WTC11 (cell line): ENCODE data around the gene PHLPP1. TPM values are rescaled to one million over a fixed set of nuclear protein-coding genes. Genes with fewer than 3 reads are reported as not detected.

Experiments
- ATAC-seq: fragments of 200-7000 bp; cut with Tn5 transposase; 2 replicates; pipeline ENCODE4 v1.10.0; 2021; ENCODE audit warnings: mild to moderate bottlenecking, moderate library complexity
- CTCF ChIA-PET: fragments of 300-600 bp; sonication (Branson Sonifier 250); formaldehyde crosslinking; loops from one replicate; lab custom pipeline; 2021; ENCODE audit warnings: antibody characterized with exemption; lab: Charles Lee
- POLR2A ChIA-PET: fragments of 350-600 bp; sonication (Branson Sonifier 250); formaldehyde crosslinking; loops from one replicate; lab custom pipeline; 2021; ENCODE audit warnings: antibody characterized with exemption; lab: Charles Lee
- DNase-seq: peaks from one replicate; pipeline ENCODE4 v3.0.0; 2021; ENCODE audit warnings: low spot score
- H3K27ac Mint-ChIP-seq: 2 replicates; pipeline ENCODE4 v1.8.0; 2021; ENCODE audit warnings: mixed read lengths
- H3K27me3 Mint-ChIP-seq: 2 replicates; pipeline ENCODE4 v1.8.0; 2021; ENCODE audit warnings: low read depth, mild to moderate bottlenecking, moderate library complexity, mixed read lengths
- H3K36me3 Mint-ChIP-seq: 2 replicates; pipeline ENCODE4 v1.8.0; 2021; ENCODE audit warnings: mixed read lengths
- H3K4me1 Mint-ChIP-seq: 2 replicates; pipeline ENCODE4 v1.8.0; 2022; ENCODE audit warnings: mixed read lengths
- H3K4me3 Mint-ChIP-seq: 2 replicates; pipeline ENCODE4 v1.8.0; 2021; ENCODE audit warnings: mild to moderate bottlenecking, moderate library complexity, mixed read lengths
- H3K9me3 Mint-ChIP-seq: 2 replicates; pipeline ENCODE4 v1.8.0; 2021; ENCODE audit warnings: mixed read lengths
- CBFB ChIP-seq: sonication (generic); formaldehyde crosslinking; IDR thresholded peaks from 2 replicates; pipeline ENCODE4 v1.8.1; 2022; ENCODE audit warnings: mild to moderate bottlenecking, low read depth, missing genetic modification reagents
- ESRRA ChIP-seq: sonication (generic); formaldehyde crosslinking; IDR thresholded peaks from 2 replicates; pipeline ENCODE4 v1.8.1; 2022; ENCODE audit warnings: mild to moderate bottlenecking, missing genetic modification reagents, borderline replicate concordance
- ETV6 ChIP-seq: sonication (generic); formaldehyde crosslinking; IDR thresholded peaks from 2 replicates; pipeline ENCODE4 v1.8.1; 2022; ENCODE audit warnings: mild to moderate bottlenecking, missing genetic modification reagents
- JAZF1 ChIP-seq: fragments of 250-450 bp; sonication (Bioruptor Pico); IDR thresholded peaks from 2 replicates; pipeline ENCODE4 v1.9.0; 2021; ENCODE audit warnings: moderate library complexity, mild to moderate bottlenecking, inconsistent platforms
- NFATC4 ChIP-seq: fragments of 250-450 bp; sonication (Bioruptor Pico); IDR thresholded peaks from 2 replicates; pipeline ENCODE4 v1.9.0; 2021; ENCODE audit warnings: mild to moderate bottlenecking
- NFYB ChIP-seq: sonication (generic); formaldehyde crosslinking; conservative IDR thresholded peaks from 2 replicates; pipeline ENCODE4 v1.8.0; 2022; ENCODE audit warnings: low read depth, missing genetic modification reagents
- TP53 ChIP-seq: sonication (generic); formaldehyde crosslinking; IDR thresholded peaks from 2 replicates; pipeline ENCODE4 v1.8.1; 2023; ENCODE audit warnings: mild to moderate bottlenecking, missing genetic modification reagents
- ZBTB21 ChIP-seq: sonication (generic); formaldehyde crosslinking; IDR thresholded peaks from 2 replicates; pipeline ENCODE4 v1.8.1; 2023; ENCODE audit warnings: mild to moderate bottlenecking, missing genetic modification reagents, borderline replicate concordance
- ZNF121 ChIP-seq: sonication (generic); formaldehyde crosslinking; IDR thresholded peaks from 2 replicates; pipeline ENCODE4 v1.8.0; 2023; ENCODE audit warnings: missing genetic modification reagents
- ZNF138 ChIP-seq: sonication (generic); formaldehyde crosslinking; conservative IDR thresholded peaks from 2 replicates; pipeline ENCODE4 v1.8.1; 2022; ENCODE audit warnings: mild to moderate bottlenecking, moderate library complexity, missing genetic modification reagents
- total RNA-seq: library from RNA; stranded (reverse); gene quantifications from 3 replicates; pipeline ENCODE4 v1.2.3, GENCODE V29; 2021
- TF ChIP-seq, protein P1 (sequence below): sonication (generic); formaldehyde crosslinking; IDR thresholded peaks from 2 replicates; pipeline ENCODE4 v1.8.1; 2023; ENCODE audit warnings: mild to moderate bottlenecking, missing genetic modification reagents, borderline replicate concordance
- TF ChIP-seq, protein P2 (sequence below): sonication (generic); formaldehyde crosslinking; IDR thresholded peaks from 2 replicates; pipeline ENCODE4 v1.8.1; 2023; ENCODE audit warnings: mild to moderate bottlenecking, missing genetic modification reagents
- TF ChIP-seq, protein P3 (sequence below): sonication (generic); formaldehyde crosslinking; IDR thresholded peaks from 2 replicates; pipeline ENCODE4 v1.8.1; 2023; ENCODE audit warnings: mild to moderate bottlenecking, moderate library complexity, missing genetic modification reagents
- TF ChIP-seq, protein P4 (sequence below): fragments of 250-450 bp; sonication (Bioruptor Pico); IDR thresholded peaks from 2 replicates; pipeline ENCODE4 v2.1.2; 2022; ENCODE audit warnings: mild to moderate bottlenecking, moderate library complexity
- TF ChIP-seq, protein P5 (sequence below): fragments of 250-450 bp; sonication (Bioruptor Pico); IDR thresholded peaks from 2 replicates; pipeline ENCODE4 v1.9.0; 2021; ENCODE audit warnings: mild to moderate bottlenecking, borderline replicate concordance
- TF ChIP-seq, protein P6 (sequence below): sonication (generic); formaldehyde crosslinking; IDR thresholded peaks from 2 replicates; pipeline ENCODE4 v1.8.1; 2022; ENCODE audit warnings: low read depth, mild to moderate bottlenecking, moderate library complexity, missing genetic modification reagents, borderline replicate concordance
- TF ChIP-seq, protein P7 (sequence below): sonication (generic); formaldehyde crosslinking; IDR thresholded peaks from 2 replicates; pipeline ENCODE4 v1.8.1; 2022; ENCODE audit warnings: low read depth, missing genetic modification reagents, borderline replicate concordance
- TF ChIP-seq, protein P8 (sequence below): sonication (generic); formaldehyde crosslinking; IDR thresholded peaks from 2 replicates; pipeline ENCODE4 v1.8.0; 2022; ENCODE audit warnings: mild to moderate bottlenecking, missing genetic modification reagents

The PHLPP1 gene
- total RNA-seq, 1 experiment from 2014 or later, result 52.0 TPM

DNA sequence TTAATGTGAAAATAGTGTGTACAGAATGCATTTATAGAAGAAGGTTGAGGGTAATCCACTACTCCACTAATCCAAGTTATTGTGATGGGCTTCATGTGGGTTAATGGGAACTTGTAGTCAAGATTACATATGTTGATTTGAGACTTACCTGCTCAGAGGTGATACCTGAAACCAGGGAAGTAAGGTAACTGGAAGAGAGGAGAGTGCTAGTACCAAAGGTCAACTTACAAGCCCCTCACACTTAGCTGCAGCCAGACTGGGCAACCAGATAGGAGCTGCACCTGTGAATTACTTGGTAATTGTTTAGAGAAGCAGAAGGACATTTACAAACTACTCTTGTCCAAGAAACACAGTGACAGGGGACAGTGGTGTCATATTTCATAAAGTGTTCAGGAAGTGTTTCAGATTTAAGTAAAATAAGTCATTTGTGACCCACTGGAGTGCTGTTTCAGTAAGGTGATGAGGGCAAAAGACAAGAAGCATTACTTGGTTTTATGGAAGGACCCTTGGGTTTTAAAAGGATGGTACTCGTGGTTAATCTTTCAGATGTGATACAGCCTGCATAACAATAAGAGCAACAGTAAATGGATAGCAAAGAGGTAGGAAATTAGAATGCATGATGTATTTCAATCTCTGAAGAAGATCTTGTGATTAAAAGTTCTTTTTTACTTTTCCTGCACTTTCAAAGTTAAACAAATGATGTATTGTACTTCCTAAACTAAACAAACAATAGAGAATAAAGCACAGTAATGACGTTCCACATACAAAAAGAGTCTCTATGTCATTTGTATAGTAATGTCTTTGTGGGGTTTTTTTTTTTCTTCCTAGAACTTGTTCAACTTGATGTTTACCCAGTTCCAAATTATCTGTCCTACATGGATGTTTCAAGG lies 189.3 kb downstream of the PHLPP1 start (continued):
- TF ChIP-seq, protein P1, sequence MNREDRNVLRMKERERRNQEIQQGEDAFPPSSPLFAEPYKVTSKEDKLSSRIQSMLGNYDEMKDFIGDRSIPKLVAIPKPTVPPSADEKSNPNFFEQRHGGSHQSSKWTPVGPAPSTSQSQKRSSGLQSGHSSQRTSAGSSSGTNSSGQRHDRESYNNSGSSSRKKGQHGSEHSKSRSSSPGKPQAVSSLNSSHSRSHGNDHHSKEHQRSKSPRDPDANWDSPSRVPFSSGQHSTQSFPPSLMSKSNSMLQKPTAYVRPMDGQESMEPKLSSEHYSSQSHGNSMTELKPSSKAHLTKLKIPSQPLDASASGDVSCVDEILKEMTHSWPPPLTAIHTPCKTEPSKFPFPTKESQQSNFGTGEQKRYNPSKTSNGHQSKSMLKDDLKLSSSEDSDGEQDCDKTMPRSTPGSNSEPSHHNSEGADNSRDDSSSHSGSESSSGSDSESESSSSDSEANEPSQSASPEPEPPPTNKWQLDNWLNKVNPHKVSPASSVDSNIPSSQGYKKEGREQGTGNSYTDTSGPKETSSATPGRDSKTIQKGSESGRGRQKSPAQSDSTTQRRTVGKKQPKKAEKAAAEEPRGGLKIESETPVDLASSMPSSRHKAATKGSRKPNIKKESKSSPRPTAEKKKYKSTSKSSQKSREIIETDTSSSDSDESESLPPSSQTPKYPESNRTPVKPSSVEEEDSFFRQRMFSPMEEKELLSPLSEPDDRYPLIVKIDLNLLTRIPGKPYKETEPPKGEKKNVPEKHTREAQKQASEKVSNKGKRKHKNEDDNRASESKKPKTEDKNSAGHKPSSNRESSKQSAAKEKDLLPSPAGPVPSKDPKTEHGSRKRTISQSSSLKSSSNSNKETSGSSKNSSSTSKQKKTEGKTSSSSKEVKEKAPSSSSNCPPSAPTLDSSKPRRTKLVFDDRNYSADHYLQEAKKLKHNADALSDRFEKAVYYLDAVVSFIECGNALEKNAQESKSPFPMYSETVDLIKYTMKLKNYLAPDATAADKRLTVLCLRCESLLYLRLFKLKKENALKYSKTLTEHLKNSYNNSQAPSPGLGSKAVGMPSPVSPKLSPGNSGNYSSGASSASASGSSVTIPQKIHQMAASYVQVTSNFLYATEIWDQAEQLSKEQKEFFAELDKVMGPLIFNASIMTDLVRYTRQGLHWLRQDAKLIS (CRISPR knock-in tag), result no peak
- TF ChIP-seq, protein P2, sequence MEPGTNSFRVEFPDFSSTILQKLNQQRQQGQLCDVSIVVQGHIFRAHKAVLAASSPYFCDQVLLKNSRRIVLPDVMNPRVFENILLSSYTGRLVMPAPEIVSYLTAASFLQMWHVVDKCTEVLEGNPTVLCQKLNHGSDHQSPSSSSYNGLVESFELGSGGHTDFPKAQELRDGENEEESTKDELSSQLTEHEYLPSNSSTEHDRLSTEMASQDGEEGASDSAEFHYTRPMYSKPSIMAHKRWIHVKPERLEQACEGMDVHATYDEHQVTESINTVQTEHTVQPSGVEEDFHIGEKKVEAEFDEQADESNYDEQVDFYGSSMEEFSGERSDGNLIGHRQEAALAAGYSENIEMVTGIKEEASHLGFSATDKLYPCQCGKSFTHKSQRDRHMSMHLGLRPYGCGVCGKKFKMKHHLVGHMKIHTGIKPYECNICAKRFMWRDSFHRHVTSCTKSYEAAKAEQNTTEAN (CRISPR knock-in tag), result no peak
- TF ChIP-seq CBFB (CRISPR knock-in tag) (no peak), JAZF1 (CRISPR knock-in tag) (no peak)
- TF ChIP-seq, protein P3, sequence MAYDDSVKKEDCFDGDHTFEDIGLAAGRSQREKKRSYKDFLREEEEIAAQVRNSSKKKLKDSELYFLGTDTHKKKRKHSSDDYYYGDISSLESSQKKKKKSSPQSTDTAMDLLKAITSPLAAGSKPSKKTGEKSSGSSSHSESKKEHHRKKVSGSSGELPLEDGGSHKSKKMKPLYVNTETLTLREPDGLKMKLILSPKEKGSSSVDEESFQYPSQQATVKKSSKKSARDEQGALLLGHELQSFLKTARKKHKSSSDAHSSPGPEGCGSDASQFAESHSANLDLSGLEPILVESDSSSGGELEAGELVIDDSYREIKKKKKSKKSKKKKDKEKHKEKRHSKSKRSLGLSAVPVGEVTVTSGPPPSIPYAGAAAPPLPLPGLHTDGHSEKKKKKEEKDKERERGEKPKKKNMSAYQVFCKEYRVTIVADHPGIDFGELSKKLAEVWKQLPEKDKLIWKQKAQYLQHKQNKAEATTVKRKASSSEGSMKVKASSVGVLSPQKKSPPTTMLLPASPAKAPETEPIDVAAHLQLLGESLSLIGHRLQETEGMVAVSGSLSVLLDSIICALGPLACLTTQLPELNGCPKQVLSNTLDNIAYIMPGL (CRISPR knock-in tag), result no peak
- TF ChIP-seq, all 79 proteins: peak for 0

DNA sequence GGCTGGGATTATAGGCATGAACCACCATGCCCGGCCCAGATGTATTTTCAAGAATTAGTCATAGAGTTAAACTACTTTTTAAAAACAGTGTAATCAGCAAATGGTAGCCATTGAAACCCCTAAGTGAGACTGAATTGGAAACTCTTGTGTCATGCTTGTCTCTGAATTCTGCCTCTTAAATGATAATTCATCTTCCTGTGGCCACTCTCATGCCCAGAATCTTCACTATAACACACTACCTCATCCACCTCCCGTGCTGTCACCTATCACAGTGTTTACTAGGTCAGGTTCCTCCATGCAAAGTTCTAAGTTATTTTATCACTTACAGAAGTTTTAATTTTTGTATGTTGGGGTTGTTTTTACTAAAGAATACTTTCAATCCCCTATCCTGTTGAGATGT lies 197.5 kb downstream of the PHLPP1 start:
- ATAC-seq (no peak), DNase-seq (no peak)
- Mint-ChIP-seq H3K4me3 (no peak overlapping the region), H3K27ac (peak overlapping the region; percentile 47; the same call in 1 of the 2 replicates), H3K27me3 (no peaks in the 10 kb centered on the region), H3K9me3 (no peaks in the 10 kb centered on the region), H3K36me3 (peaks cover 26% of the 10 kb centered on the region), H3K4me1 (no peaks in the 10 kb centered on the region)
- ChIA-PET POLR2A (no interaction called here), CTCF (no interaction called here)
- TF ChIP-seq NFATC4 (CRISPR knock-in tag) (no peak), ZNF121 (no peak), TP53 (CRISPR knock-in tag) (no peak), NFYB (CRISPR knock-in tag) (no peak), ZBTB21 (no peak), ESRRA (CRISPR knock-in tag) (no peak), CBFB (CRISPR knock-in tag) (no peak), ETV6 (CRISPR knock-in tag) (no peak), ZNF138 (no peak)
- TF ChIP-seq, protein P4, sequence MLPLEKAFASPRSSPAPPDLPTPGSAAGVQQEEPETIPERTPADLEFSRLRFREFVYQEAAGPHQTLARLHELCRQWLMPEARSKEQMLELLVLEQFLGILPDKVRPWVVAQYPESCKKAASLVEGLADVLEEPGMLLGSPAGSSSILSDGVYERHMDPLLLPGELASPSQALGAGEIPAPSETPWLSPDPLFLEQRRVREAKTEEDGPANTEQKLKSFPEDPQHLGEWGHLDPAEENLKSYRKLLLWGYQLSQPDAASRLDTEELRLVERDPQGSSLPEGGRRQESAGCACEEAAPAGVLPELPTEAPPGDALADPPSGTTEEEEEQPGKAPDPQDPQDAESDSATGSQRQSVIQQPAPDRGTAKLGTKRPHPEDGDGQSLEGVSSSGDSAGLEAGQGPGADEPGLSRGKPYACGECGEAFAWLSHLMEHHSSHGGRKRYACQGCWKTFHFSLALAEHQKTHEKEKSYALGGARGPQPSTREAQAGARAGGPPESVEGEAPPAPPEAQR (CRISPR knock-in tag), result no peak
- TF ChIP-seq, protein P5, sequence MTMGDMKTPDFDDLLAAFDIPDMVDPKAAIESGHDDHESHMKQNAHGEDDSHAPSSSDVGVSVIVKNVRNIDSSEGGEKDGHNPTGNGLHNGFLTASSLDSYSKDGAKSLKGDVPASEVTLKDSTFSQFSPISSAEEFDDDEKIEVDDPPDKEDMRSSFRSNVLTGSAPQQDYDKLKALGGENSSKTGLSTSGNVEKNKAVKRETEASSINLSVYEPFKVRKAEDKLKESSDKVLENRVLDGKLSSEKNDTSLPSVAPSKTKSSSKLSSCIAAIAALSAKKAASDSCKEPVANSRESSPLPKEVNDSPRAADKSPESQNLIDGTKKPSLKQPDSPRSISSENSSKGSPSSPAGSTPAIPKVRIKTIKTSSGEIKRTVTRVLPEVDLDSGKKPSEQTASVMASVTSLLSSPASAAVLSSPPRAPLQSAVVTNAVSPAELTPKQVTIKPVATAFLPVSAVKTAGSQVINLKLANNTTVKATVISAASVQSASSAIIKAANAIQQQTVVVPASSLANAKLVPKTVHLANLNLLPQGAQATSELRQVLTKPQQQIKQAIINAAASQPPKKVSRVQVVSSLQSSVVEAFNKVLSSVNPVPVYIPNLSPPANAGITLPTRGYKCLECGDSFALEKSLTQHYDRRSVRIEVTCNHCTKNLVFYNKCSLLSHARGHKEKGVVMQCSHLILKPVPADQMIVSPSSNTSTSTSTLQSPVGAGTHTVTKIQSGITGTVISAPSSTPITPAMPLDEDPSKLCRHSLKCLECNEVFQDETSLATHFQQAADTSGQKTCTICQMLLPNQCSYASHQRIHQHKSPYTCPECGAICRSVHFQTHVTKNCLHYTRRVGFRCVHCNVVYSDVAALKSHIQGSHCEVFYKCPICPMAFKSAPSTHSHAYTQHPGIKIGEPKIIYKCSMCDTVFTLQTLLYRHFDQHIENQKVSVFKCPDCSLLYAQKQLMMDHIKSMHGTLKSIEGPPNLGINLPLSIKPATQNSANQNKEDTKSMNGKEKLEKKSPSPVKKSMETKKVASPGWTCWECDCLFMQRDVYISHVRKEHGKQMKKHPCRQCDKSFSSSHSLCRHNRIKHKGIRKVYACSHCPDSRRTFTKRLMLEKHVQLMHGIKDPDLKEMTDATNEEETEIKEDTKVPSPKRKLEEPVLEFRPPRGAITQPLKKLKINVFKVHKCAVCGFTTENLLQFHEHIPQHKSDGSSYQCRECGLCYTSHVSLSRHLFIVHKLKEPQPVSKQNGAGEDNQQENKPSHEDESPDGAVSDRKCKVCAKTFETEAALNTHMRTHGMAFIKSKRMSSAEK (CRISPR knock-in tag), result no peak
- TF ChIP-seq, protein P6, sequence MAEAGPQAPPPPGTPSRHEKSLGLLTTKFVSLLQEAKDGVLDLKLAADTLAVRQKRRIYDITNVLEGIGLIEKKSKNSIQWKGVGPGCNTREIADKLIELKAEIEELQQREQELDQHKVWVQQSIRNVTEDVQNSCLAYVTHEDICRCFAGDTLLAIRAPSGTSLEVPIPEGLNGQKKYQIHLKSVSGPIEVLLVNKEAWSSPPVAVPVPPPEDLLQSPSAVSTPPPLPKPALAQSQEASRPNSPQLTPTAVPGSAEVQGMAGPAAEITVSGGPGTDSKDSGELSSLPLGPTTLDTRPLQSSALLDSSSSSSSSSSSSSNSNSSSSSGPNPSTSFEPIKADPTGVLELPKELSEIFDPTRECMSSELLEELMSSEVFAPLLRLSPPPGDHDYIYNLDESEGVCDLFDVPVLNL (CRISPR knock-in tag), result no peak
- TF ChIP-seq, protein P7, sequence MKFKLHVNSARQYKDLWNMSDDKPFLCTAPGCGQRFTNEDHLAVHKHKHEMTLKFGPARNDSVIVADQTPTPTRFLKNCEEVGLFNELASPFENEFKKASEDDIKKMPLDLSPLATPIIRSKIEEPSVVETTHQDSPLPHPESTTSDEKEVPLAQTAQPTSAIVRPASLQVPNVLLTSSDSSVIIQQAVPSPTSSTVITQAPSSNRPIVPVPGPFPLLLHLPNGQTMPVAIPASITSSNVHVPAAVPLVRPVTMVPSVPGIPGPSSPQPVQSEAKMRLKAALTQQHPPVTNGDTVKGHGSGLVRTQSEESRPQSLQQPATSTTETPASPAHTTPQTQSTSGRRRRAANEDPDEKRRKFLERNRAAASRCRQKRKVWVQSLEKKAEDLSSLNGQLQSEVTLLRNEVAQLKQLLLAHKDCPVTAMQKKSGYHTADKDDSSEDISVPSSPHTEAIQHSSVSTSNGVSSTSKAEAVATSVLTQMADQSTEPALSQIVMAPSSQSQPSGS (CRISPR knock-in tag), result no peak
- TF ChIP-seq, protein P8, sequence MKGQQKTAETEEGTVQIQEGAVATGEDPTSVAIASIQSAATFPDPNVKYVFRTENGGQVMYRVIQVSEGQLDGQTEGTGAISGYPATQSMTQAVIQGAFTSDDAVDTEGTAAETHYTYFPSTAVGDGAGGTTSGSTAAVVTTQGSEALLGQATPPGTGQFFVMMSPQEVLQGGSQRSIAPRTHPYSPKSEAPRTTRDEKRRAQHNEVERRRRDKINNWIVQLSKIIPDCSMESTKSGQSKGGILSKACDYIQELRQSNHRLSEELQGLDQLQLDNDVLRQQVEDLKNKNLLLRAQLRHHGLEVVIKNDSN (CRISPR knock-in tag), result no peak
